GM12878 (cell line): Measurements from ENCODE around the gene FBXO21. TPM values are rescaled to one million over a fixed set of nuclear protein-coding genes. Genes with fewer than 3 reads are reported as not detected.

Experiments
- ATAC-seq: fragments of 200-7000 bp; cut with Tn5 transposase; 3 replicates; pipeline ENCODE4 v1.9.1; 2020; ENCODE audit warnings: mild to moderate bottlenecking, moderate library complexity
- BruUV-seq: library from RNA; stranded (reverse); fragments of 400-500 nt; replicated peaks from 2 replicates; lab custom pipeline; 2021; lab: Mats Ljungman, UMichigan
- CTCF ChIA-PET: fragments of 300-600 bp; sonication (Branson Sonifier 250); formaldehyde crosslinking; extraction: SDS; loops from one replicate; lab custom pipeline; 2021; ENCODE audit warnings: inconsistent platforms; lab: Yijun Ruan, JAX
- POLR2A ChIA-PET: fragments of 350-600 bp; formaldehyde crosslinking; extraction: SDS; loops from one replicate; lab custom pipeline; 2021; ENCODE audit warnings: inconsistent platforms; lab: Charles Lee
- RAD21 ChIA-PET: fragments of 300-600 bp; sonication (Branson Sonifier 250); formaldehyde crosslinking; loops from one replicate; lab custom pipeline; 2023; ENCODE audit warnings: antibody characterized with exemption; ENCODE audit not compliant: unreplicated experiment; lab: Charles Lee
- SMC1A ChIA-PET: fragments of 300-600 bp; sonication (Branson Sonifier 250); formaldehyde crosslinking; loops from one replicate; lab custom pipeline; 2023; ENCODE audit not compliant: unreplicated experiment, uncharacterized antibody; lab: Charles Lee
- DNase-seq: peaks from one replicate; pipeline ENCODE4 v3.0.0-alpha.2; 2011; ENCODE audit warnings: low read depth, low spot score
- FAIRE-seq: peaks from 3 replicates; lab custom pipeline; 2011; peaks lifted over from hg19 to GRCh38; lab: Jason Lieb, UNC
- H2AFZ ChIP-seq: 2 replicates; pipeline ENCODE4 v1.6.0; 2011; ENCODE audit warnings: low read depth, low read length, control low read depth; ENCODE audit not compliant: control insufficient read depth
- H3K27ac ChIP-seq: 2 replicates; pipeline ENCODE4 v1.5.1; 2011; ENCODE audit warnings: control low read depth; ENCODE audit not compliant: control insufficient read depth, insufficient read depth
- H3K27me3 ChIP-seq, 2 experiments: replicated peaks in 1 of 2; 2 replicates each; pipeline versions ENCODE4 v1.6.0 to v1.6.1; 2011; ENCODE audit warnings: low read length in 1 of 2; ENCODE audit not compliant: control insufficient read depth in 2 of 2, insufficient read depth in 2 of 2
- H3K36me3 ChIP-seq, 2 experiments: 2 replicates each; pipeline ENCODE4 v1.5.1; 2011; ENCODE audit warnings: low read length in 1 of 2; ENCODE audit not compliant: control insufficient read depth in 2 of 2, insufficient read depth in 2 of 2
- H3K4me1 ChIP-seq: 2 replicates; pipeline ENCODE4 v1.6.1; 2011; ENCODE audit warnings: mild to moderate bottlenecking, low read length, moderate library complexity, mixed read lengths; ENCODE audit not compliant: control insufficient read depth, insufficient read depth
- H3K4me2 ChIP-seq: 2 replicates; pipeline ENCODE4 v1.6.0; 2011; ENCODE audit warnings: control low read depth; ENCODE audit not compliant: control insufficient read depth, insufficient read depth
- H3K4me3 ChIP-seq: fragments of 200-600 bp; sonication (generic); 2 replicates; pipeline ENCODE4 v1.5.1; 2016
- H3K79me2 ChIP-seq: 2 replicates; pipeline ENCODE4 v1.6.0; 2011; ENCODE audit warnings: low read length; ENCODE audit not compliant: control insufficient read depth, insufficient read depth
- H3K9ac ChIP-seq: 2 replicates; pipeline ENCODE4 v1.8.0; 2011; ENCODE audit warnings: low read length, control low read depth, mixed read lengths; ENCODE audit not compliant: control insufficient read depth, insufficient read depth
- H3K9me3 ChIP-seq: replicated peaks from 3 replicates; pipeline ENCODE4 v1.5.1; 2011; ENCODE audit warnings: mild to moderate bottlenecking, low read length; ENCODE audit not compliant: control insufficient read depth, insufficient read depth
- H4K20me1 ChIP-seq: 2 replicates; pipeline ENCODE4 v1.6.0; 2011; ENCODE audit not compliant: control insufficient read depth, insufficient read depth
- SREBF2 ChIP-seq: IDR thresholded peaks from 2 replicates; pipeline ENCODE4 v1.6.1; 2012; ENCODE audit warnings: mild to moderate bottlenecking, low read length
- WGBS: methylation state at CpG from one replicate; pipeline ENCODE4 v1.1.6; 2016; ENCODE audit warnings: low lambda C conversion rate; ENCODE audit not compliant: insufficient replicate concordance, insufficient coverage; ENCODE audit errors: missing lambda C conversion rate; 5-methylcytosine and 5-hydroxymethylcytosine counted together
- in situ Hi-C: fragments of 300-500 bp; cut with MboI; formaldehyde crosslinking; loops from 9 replicates; pipeline ENCODE4 v1.14.3; 2018; ENCODE audit warnings: mixed read lengths
- intact Hi-C: fragments of 100-400 bp; cut with micrococcal nuclease; formaldehyde crosslinking; loops from one replicate; pipeline ENCODE4 v1.14.2; 2022; ENCODE audit not compliant: unreplicated experiment
- polyA plus RNA-seq, 11 experiments: library from polyadenylated mRNA; depleted of rRNA in 4 of 11; unstranded in 6 of 11; stranded (reverse) in 5 of 11; fragments of >200 nt; fragmentation: Nextera tagmentation in 4 of 11; fragmentation: Illumina TruSeq in 1 of 11; extraction: Ambion mirVana in 4 of 11; extraction: Trizol in 1 of 11; gene quantifications; 1 replicate in 1 of 11; 2 replicates in 10 of 11; pipeline versions ENCODE4 v1.2.1 to v1.2.3, GENCODE V29; 2011 to 2016; ENCODE audit warnings: inconsistent platforms in 2 of 11, missing spikeins in 2 of 11, low read depth in 1 of 11
- total RNA-seq, 4 experiments: library from RNA; depleted of rRNA in 3 of 4; stranded (reverse); fragments of >200 nt in 3 of 4; fragmentation: Illumina TruSeq in 1 of 4; extraction: Trizol in 1 of 4; gene quantifications; 2 replicates each; pipeline versions ENCODE4 v1.2.1 to v1.2.3, GENCODE V29; 2013 to 2021
- TF ChIP-seq, protein P1 (sequence below), 3 experiments: IDR thresholded peaks in 2 of 3; conservative IDR thresholded peaks in 1 of 3; 2 replicates each; pipeline ENCODE4 v1.5.1; 2011; ENCODE audit warnings: low read depth in 3 of 3, low read length in 3 of 3, mild to moderate bottlenecking in 3 of 3, control low read depth in 2 of 3, moderate library complexity in 2 of 3, inconsistent platforms in 1 of 3, mixed read lengths in 1 of 3; ENCODE audit not compliant: control insufficient read depth in 2 of 3, insufficient read depth in 1 of 3; ENCODE audit errors: extremely low read depth in 1 of 3

FBXO21 gene
- total and polyA plus RNA-seq, 10 of the 15 experiments (the other 5 are each of a cell fraction or from before 2014, with no cell fraction given): 5.5 to 32.6 (median 18.9) TPM

DNA sequence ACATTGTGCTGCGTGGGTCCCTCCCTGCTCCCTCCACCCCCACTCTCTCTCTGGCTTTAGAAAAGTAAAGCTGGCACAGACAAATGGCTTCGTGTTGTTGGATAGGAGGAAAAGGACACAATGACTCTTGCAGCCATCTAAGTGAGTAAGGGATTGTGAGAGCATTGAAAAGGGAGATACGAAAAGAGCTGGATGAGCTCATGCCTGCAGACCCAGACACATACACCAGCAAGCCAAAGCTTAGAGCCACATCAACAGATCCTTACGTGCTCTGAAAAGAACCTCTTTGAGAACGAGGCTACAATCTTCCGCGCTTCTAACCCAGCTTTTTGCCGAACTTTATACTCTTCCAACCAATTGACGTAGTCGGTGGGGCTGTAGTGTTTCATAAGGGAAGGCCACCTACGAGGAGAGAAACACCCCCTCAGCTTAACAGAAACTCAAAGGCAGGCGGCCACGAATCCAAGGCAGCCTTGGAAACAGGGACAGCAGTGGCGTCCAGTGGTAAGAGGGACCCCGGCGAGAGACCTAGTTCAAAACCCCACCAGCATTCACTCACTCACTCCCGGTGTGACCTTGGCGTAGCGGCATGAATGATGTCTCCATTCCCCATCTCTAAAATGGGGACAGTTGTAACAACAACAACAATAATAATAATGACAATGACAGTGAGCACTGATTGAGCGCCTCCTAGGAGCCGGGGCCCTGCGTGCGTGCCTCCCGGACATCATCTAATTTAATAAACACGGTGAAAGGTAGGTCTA is 1.1 kb downstream of the FBXO21 start:
- intact Hi-C loops: no loop called here

More for the DNA sequence above, 1.1 kb downstream of the FBXO21 start:
- ATAC-seq: no peak
- ChIA-PET CTCF (no interaction called here), RAD21 (no interaction called here), SMC1A (no interaction called here), POLR2A (interaction anchor here (0.7 kb wide), 1 partner anchor 14 kb away, joined by 3 read pairs; no protein-coding TSS in a partner anchor)
- FAIRE-seq: no peak
- BruUV-seq: no TSS peak
- peak overlapping the region; percentile 14; the same call in 1 of the 2 replicates for H3K27ac ChIP-seq
- DNase-seq: no peak
- H3K4me3 ChIP-seq: peak overlapping the region; percentile 84
- TF ChIP-seq SREBF2: no peak
- TF ChIP-seq, protein P1, sequence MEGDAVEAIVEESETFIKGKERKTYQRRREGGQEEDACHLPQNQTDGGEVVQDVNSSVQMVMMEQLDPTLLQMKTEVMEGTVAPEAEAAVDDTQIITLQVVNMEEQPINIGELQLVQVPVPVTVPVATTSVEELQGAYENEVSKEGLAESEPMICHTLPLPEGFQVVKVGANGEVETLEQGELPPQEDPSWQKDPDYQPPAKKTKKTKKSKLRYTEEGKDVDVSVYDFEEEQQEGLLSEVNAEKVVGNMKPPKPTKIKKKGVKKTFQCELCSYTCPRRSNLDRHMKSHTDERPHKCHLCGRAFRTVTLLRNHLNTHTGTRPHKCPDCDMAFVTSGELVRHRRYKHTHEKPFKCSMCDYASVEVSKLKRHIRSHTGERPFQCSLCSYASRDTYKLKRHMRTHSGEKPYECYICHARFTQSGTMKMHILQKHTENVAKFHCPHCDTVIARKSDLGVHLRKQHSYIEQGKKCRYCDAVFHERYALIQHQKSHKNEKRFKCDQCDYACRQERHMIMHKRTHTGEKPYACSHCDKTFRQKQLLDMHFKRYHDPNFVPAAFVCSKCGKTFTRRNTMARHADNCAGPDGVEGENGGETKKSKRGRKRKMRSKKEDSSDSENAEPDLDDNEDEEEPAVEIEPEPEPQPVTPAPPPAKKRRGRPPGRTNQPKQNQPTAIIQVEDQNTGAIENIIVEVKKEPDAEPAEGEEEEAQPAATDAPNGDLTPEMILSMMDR (IDR thresholded peaks at IDR 0.05 in 2 of 3, conservative IDR thresholded peaks at IDR 0.05 in 1 of 3; ENCODE audit: control insufficient read depth in 2 of 3, extremely low read depth in 1 of 3, insufficient read depth in 1 of 3, low read depth in 3 of 3, low read length in 3 of 3): 0 out of 6 replicates have a peak, but pooled peaks of 1 of the 3 experiments have one; percentile 2
- peak overlapping the region; percentile 2; the same call in 1 of the 2 replicates for H2AFZ ChIP-seq
- no peaks in the 10 kb centered on the region; the same call in 2 of the 3 replicates for H3K9me3 ChIP-seq
- in situ Hi-C loops: loop anchor here (25.0 kb wide), 1 partner anchor 1198 kb away; the partner anchor contains the start of gene SUDS3
- no peaks in the 10 kb centered on the region; the same call in 1 of the 2 replicates for H3K4me1 ChIP-seq
- peaks cover 18% of the 10 kb centered on the region for H3K79me2 ChIP-seq
- peak overlapping the region; percentile 60 for H3K9ac ChIP-seq
- peak overlapping the region; percentile 89 for H3K4me2 ChIP-seq
- H3K36me3 ChIP-seq: peaks cover 0 to 5% of the 10 kb centered on the region in 2 experiments; a peak in 1 of 4 replicates
- H4K20me1 ChIP-seq: no peaks in the 10 kb centered on the region
- no peaks in the 10 kb centered on the region for H3K27me3 ChIP-seq
- 61% methylated on average over 25 of the region's 25 CpGs for WGBS
